NCI-H748 (cell line): Measurements from ENCODE around the gene HINFP.

Experiments used
- DNase-seq: peaks from one replicate; lab custom pipeline; 2025; ENCODE audit not compliant: unreplicated experiment; lab: John Stamatoyannopoulos, UW

The HINFP gene, protein sequence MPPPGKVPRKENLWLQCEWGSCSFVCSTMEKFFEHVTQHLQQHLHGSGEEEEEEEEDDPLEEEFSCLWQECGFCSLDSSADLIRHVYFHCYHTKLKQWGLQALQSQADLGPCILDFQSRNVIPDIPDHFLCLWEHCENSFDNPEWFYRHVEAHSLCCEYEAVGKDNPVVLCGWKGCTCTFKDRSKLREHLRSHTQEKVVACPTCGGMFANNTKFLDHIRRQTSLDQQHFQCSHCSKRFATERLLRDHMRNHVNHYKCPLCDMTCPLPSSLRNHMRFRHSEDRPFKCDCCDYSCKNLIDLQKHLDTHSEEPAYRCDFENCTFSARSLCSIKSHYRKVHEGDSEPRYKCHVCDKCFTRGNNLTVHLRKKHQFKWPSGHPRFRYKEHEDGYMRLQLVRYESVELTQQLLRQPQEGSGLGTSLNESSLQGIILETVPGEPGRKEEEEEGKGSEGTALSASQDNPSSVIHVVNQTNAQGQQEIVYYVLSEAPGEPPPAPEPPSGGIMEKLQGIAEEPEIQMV

GRCh38 chr11:119121008-119121810 lies at the start of gene HINFP:
TSS of gene HINFP (plus strand) at chr11:119121580. CDS start at chr11:119126945, 5,365 bp downstream.
- peak; percentile 98 for DNase-seq

DNA sequence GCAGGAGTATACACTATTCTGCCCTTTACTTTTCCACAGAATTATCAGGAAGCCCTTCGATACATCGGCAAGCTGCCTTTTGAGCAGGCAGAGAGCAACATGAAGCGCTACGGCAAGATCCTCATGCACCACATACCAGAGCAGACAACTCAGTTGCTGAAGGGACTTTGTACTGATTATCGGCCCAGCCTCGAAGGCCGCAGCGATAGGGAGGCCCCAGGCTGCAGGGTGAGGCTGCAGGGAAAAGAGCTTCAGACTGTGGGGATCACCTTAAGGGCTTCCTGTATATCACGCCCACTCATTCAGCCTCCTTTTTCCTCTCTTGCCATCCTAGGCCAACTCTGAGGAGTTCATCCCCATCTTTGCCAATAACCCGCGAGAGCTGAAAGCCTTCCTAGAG lies 43.5 kb upstream of the HINFP start:
- no peak for DNase-seq

DNA sequence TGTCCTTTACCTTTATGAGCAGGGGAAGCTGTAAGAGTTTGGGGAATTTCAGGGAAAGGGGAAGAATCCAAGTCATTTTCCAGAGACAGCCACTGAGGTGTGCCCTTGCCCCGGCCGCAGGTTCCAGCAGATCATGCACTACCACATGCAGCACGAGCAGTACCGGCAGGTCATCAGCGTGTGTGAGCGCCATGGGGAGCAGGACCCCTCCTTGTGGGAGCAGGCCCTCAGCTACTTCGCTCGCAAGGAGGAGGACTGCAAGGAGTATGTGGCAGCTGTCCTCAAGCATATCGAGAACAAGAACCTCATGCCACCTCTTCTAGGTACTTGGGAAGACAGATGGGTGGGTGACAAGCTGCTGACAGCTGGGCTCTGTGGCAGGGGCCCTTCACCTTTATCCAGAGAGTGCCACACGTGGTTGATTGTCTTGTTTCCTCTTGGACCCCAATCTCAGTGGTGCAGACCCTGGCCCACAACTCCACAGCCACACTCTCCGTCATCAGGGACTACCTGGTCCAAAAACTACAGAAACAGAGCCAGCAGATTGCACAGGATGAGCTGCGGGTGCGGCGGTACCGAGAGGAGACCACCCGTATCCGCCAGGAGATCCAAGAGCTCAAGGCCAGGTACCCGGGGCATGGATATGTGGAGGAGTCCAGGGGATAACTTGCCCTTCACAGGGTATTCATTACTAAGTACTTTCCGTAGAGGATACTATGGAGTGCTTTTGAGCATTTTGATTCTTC lies 42.5 kb upstream of the HINFP start:
- no peak for DNase-seq

DNA sequence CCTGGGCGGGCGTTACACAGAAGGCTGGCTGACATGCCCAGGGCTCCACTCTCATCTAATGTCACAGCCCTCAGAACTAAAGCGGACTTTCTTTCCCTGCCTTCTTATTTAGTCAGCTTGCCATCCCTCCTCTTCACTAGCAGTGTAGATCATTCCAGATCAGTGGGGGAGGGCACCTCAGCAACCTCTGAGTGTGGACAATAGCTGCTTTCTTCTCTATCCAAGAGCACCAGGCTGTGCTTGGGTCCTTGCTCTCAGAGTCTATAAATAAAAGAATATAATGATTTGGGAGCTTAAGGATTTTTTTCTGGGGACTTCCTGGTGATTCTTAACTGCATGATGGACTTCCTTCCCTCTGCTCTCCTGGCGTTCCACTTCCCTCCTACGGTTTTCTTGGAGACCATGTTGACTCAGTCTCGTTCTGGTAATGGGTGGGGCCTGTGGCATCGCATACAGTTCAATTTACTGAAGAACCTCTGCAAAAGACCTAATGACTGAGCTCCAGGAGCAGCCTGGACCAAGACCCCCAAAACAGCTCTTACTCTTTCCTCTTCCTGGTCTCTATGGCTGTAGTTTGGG lies 39.6 kb upstream of the HINFP start:
- no peak for DNase-seq

DNA sequence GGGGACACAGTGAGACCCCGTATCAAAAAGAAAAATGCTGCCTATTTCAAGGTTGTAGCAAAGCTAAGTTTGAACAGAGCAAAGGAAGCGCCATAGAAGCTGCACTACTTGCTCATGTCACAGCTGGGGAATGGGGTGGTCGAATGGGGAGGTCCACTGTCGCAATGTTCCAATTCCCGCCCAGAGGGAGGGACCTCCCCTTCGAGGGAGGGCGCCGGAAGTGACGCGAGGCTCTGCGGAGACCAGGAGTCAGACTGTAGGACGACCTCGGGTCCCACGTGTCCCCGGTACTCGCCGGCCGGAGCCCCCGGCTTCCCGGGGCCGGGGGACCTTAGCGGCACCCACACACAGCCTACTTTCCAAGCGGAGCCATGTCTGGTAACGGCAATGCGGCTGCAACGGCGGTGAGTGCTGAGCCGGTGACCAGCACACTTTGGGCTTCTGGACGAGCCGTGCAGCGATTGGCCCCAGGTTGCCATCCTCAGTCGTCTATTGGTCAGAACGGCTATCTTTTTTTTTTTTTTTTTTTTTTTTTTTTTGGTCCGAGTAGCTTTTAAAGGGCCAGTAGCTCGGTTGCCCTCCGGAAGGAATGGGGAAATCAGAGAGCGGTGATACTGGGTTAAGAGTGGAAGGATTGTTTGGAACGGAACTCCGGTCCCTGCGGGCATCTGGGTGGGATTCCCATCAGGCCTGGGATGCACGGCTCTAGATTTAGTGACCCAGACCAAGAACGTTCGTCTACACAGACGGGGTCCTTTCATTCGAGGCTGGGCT lies 36.5 kb upstream of the HINFP start, which contains the start of gene HMBS:
Gene HMBS, plus strand, starts transcription at position 219 of the 774 bp plus-strand sequence. Its CDS starts 153 bp downstream, at position 372.
- DNase-seq: peak; percentile 87

GRCh38 chr11:119085437-119085847 lies 35.9 kb upstream of the HINFP start:
- no peak for DNase-seq

GRCh38 chr11:119087123-119087522 lies 34.3 kb upstream of the HINFP start:
- no peak for DNase-seq

DNA sequence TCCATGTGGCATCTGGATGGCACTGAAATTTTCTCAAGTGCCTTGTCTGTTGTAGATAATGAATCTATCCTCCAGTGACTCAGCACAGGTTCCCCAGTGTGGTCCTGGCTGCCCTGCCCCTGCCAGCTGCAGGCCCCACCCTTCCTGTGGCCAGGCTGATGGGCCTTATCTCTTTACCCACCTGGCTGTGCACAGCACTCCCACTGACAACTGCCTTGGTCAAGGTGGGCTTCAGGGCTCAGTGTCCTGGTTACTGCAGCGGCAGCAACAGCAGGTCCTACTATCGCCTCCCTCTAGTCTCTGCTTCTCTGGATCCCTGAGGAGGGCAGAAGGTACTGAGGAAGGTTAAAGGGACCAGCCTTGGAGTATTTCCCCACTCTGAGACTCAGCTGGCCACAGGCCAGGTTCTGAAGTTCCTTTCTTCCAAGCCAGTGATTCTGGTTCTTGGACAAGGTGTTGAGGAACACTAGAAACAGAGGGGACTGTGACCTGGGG lies 33.6 kb upstream of the HINFP start:
- DNase-seq: no peak

DNA sequence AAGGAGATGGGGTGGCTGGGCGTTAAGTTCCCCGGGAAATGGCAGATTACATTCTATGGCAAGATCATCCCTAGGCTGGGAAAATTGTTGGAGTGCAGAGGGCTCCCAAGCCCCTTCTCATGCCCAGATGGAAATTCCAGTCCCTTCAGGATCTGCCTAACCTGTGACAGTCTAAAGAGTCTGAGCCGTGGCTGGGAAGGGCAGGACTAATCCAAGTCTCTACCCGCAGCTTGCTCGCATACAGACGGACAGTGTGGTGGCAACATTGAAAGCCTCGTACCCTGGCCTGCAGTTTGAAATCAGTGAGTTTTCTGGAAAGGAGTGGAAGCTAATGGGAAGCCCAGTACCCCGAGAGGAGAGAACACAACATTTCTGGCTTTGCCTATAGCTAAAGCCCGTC lies 33.0 kb upstream of the HINFP start:
- DNase-seq: no peak

- no peak for DNase-seq
These were observed 32.1 kb upstream of the HINFP start for GRCh38 chr11:119089319-119089718.

- no peak for DNase-seq
These were observed 30.2 kb upstream of the HINFP start for GRCh38 chr11:119091178-119091577.

DNA sequence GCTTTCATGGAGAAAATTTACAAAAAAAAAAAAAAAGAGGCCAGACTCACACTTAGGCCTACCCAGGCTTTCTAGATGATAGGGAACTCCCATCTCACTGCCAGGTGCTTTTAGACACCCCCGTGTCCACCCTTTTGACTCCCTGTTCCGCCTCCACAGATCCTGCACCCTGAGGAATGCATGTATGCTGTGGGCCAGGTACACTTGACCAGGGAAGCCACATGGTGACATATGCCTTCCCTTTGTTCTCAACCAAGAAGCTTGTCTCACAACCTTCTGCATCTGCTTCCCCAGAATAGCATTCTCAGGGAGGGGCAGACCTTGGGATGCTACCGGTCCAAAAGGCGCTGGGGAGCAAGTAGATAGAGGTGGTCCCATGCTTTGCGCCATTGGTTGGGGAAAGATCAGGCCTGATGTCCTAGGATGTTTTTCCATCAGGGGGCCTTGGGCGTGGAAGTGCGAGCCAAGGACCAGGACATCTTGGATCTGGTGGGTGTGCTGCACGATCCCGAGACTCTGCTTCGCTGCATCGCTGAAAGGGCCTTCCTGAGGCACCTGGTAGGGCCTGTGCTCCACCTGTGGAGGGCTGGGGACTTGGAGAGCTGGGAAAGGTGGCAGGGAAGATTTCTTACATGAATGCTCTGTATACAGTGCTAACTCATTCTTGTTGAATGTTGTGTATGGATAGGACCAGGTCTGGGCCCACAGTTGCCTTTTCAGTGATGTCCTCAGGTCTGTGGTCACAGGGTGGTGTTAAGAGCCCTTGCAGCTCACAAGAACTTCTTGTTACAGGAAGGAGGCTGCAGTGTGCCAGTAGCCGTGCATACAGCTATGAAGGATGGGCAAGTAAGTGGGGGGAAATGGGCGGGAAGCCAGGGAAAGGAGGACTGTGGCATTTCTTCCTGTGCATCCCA lies 29.2 kb upstream of the HINFP start:
- peak; percentile 14 for DNase-seq

- no peak for DNase-seq
These were observed 28.2 kb upstream of the HINFP start for GRCh38 chr11:119092880-119093842.

DNA sequence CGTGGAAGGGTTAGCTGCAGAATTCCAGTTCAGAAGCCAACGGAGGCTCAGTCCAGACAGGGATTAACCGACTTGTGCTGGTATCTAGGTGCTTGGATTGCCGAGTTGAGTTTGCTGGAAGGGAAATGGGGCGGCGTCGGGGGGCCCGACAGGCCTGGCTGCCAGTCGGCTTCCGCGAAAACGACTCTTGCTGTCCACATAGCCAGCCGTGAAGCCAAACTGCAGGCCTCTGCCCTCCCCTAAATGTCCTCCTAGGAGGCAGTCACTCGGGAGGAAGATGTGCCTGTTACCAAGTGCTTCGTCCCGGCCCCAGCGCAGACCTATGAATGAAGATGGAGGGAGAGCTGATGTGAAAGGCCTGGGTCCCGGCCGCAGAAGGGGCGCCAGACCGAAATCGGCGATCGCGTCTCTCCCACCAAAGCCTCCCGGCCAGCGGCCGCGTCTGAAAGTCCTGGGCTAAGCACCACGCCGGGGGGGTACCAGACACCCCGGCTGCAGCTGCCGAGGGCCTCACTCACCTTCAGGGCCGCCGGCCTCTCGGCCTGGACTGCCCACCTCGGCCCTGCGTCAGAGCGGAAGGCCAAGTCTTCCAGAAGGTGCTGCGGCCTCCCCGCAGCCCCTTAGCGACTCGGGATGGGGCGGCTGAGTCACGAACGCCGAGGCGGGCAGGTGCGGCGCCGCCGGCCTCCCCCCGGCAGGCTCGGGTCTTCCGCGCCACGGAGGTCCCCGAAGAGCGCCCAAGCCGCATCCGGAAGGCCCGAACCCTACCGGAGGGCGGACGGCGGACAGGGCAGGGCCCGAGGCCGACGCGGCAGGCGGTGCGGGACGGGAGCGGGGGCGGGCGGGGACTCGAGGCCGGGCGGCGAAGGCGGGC lies 27.2 kb upstream of the HINFP start:
- DNase-seq: peak; percentile 44

DNA sequence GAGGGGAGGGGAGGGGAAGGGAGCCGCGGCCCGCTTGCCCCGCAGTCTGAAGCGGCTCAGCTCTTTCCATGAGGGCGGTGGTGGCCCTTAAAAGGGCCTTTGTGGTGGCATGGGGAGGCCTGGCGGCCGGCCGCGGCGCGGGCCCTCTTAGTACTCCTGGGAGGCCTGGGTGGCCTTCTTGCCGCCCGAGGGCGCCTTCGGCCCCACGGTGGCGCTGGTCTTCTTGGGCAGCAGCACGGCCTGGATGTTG lies 26.6 kb upstream of the HINFP start:
- peak; percentile 73 for DNase-seq

DNA sequence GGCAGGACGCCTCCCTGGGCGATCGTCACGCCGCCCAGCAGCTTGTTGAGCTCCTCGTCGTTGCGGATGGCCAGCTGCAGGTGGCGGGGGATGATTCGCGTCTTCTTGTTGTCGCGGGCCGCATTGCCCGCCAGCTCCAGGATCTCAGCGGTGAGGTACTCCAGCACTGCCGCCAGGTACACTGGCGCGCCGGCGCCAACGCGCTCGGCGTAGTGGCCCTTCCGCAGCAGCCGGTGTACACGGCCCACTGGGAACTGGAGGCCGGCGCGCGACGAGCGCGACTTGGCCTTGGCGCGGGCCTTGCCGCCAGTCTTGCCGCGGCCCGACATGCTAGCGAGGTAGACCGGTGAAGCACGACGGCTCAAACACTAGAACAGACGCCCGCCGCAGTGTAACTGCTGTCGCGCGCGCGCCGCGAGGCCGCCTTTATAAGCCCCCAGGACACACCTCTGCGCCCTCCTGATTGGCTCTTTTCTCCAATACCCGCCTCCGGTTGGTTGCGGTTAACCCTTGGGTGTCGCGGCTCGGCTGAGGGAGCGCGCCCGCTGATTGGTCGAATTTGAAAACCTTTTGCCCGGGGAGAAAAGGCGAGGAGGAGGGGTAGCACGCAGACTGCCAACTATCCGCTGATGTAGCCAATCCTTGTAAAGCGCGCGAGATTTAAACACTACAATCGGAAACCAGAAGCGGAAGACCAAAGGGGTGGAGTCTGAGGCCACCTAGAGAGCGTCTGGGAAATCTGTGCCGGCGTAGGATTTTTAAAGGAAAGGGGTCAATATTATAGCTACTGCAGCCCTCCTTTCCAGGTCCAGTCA lies 26.1 kb upstream of the HINFP start:
- peak; percentile 99 for DNase-seq
